ENCODE results near the gene GPHA2.

Gene GPHA2

DNA sequence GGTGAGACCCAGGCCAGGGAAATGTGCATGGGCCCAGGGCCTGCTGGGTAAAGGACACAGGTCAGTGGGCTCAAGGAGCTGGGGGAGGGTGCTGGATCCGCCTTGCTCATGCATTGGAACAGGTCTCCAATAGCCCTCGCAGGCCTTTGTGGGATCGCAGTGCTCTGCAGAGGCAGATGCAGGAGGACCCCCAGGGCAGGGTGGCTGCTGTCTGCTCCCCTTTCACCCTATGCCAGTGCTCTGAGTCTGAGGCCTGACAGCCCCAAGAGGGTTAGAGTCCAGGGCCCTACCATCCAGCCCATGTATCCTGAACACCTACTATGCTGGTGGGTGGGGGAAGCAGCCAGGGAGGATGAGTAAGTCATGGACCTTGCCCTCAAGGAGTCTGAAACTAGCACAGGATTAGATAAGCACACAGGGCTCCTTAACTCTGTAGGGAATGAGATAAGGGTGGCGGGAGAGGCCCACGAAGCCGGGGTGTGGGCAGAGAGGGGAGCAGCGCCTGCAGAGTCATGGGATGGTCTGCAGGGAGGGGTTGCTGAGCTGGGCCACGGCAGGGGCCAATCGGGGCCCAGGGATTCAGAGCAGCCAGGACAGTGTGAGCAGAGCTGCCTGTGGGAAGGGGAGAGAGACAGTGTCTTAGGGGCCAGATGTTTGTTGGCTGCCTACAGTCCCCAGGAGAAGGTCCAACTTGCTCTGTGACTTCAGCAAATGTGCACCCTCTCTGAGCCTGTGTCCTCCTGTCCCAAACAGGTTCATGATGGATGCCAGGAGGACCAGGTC is 46.8 kb downstream of the GPHA2 start:
- FAIRE-seq, result no peak

DNA sequence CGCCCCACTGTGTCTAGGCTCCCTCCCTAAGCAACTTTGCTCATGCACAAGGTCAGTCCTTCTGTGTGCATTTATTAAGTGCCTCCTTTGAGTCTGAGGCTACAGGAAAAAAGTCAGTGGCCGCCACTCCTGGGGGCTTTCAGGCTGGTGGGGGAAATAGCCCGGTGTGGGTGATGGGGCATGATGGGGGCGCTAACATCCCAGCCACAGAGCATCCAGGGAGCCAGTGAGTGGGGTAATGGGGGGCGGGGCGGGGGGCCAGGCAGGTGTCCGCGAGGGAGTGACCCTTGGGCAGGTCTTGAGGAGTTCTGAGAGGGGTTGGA is 47.3 kb downstream of the GPHA2 start:
- FAIRE-seq, result no peak

DNA sequence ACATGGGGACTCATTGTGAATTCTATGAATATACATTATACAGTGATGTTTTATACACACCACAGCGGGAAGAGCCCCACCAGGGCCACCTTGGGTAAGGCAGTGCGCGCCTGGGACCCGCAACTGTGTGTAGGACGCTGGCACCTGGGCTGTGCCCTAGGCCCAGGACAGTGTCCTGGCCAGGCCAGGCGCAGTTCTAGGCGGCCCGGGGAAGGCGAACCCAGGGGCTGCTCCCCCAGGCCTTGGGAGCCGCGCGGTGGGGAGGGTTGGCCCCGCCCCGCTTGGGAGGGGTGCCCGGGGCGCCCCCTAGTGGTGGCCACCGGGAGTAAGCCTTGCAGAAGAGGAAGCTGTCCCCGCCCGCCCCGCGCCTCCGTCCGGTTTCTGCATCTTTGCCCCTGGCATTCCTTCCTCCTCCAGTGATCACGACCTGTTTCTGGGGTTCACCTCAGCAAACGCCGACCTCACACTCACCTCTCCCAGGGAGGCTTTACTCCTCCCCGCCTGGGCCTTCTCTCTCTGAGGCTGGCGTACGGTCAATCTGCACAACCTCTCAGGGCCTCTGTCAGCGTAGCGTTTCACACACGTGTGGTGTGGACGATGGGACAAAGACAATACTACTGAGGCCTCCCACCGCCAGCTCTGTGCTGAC is 47.8 kb downstream of the GPHA2 start:
- no peak for FAIRE-seq

DNA sequence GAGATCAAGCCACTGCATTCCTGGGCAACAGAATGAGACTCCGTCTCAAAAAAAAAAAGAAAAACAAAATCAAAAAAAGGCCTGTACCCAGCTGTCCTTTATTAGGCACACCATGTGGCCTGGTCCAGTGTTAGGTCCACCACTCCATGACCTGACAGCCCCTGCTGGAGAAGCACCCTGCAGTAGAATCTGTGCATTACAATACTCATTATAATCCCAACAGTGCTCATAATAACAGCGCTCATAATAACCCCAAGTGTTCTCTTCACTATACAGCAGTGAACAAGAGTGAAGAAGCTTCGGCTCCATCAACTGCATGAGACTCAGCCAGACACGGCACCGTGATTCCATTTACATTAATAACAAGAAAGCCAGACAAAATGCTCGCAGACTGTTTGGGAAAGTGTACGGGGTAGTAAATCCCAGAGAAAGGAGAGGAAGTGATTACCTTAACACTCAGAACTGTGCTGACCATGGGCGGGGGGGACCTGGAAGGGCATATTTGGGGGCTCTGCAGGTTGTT is 48.4 kb downstream of the GPHA2 start:
- FAIRE-seq, result no peak

DNA sequence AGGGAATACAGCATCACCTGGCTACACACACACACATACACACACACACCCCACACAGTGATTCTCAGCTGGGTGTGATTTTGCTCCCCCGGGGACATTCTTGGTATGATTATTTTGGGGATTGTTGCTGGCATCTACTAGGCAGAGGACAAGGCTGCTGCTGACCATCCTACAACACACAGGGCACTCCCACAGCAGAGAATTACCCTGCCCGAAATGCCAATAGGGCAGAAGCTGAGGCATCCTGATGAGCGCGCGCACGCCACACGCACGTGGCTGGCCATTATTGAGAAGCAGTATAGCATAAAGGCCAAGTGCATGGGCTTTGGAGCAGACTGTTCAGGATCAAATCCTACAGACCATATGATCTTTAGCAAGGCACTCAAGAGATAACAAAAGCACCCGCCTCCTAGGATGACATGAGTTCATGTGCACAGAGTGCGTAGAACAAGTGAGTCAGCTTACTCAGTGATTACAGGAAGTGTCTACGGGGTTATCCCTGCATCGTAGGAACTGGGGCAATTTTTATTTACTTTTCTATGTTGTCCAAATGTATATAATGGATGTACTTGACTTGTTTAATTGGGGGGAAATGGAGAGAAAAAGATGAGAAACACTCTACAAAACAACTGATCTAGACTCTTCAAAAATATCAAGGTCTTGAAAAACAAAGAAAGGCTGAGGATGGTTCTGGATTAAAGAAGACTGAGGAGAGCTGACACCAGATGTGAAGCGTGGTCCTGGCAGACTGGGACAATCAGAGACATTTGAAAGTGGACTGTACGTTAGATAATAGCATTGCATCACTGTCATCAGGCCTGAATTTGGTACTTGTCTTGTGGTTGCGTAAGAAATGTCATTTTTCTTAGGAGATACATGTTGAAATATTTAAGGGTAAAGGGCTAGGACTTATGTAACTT is 50.1 kb downstream of the GPHA2 start:
- no peak for FAIRE-seq
